IMR-90 (cell line): ENCODE measurements around the gene SHISA3. TPM values are rescaled to one million over a fixed set of nuclear protein-coding genes. Genes with fewer than 3 reads are reported as not detected.
"Not testable (repeated sequence)": the region's sequence is repeated elsewhere in the genome, so short reads cannot be mapped to it uniquely, and the experiment has no call there.

Source experiments
- ATAC-seq: fragments of 200-7000 bp; cut with Tn5 transposase; 2 replicates; pipeline ENCODE4 v1.9.1; 2020; ENCODE audit warnings: low read depth, mild to moderate bottlenecking, moderate library complexity
- BruUV-seq: library from RNA; stranded (reverse); fragments of 400-500 nt; replicated peaks from 2 replicates; lab custom pipeline; 2021; lab: Mats Ljungman, UMichigan
- CTCF ChIA-PET: fragments of 300-600 bp; formaldehyde crosslinking; extraction: SDS; loops from one replicate; lab custom pipeline; 2021; ENCODE audit warnings: antibody characterized with exemption; lab: Yijun Ruan, JAX
- POLR2A ChIA-PET: fragments of 300-600 bp; sonication (Branson Sonifier 250); formaldehyde crosslinking; loops from one replicate; lab custom pipeline; 2022; ENCODE audit warnings: antibody characterized with exemption; ENCODE audit not compliant: unreplicated experiment; lab: Charles Lee
- DNase-seq: peaks from one replicate; pipeline ENCODE4 v3.0.0; 2013
- H2AFZ ChIP-seq: replicated peaks from 2 replicates; pipeline ENCODE3; 2013; ENCODE audit warnings: low read length, mild to moderate bottlenecking; ENCODE audit not compliant: poor library complexity
- H2AK5ac ChIP-seq: 2 replicates; pipeline ENCODE4 v1.6.1; 2013; ENCODE audit warnings: low read depth, low read length, inconsistent platforms
- H2AK9ac ChIP-seq: replicated peaks from 2 replicates; pipeline ENCODE3; 2013; ENCODE audit warnings: mild to moderate bottlenecking, low read depth, low read length, moderate library complexity; ENCODE audit not compliant: poor library complexity
- H2BK120ac ChIP-seq: 2 replicates; pipeline ENCODE4 v1.6.1; 2013; ENCODE audit warnings: low read depth, low read length, inconsistent platforms
- H2BK15ac ChIP-seq: 3 replicates; pipeline ENCODE4 v1.6.1; 2013; ENCODE audit warnings: low read depth, low read length, inconsistent platforms
- H2BK20ac ChIP-seq: 2 replicates; pipeline ENCODE4 v1.6.1; 2013; ENCODE audit warnings: low read depth, mild to moderate bottlenecking, inconsistent platforms, low read length, moderate library complexity
- H2BK5ac ChIP-seq: 2 replicates; pipeline ENCODE4 v1.6.1; 2013; ENCODE audit warnings: mild to moderate bottlenecking, low read depth, low read length, inconsistent platforms; ENCODE audit not compliant: poor library complexity, severe bottlenecking
- H3K14ac ChIP-seq: replicated peaks from 2 replicates; pipeline ENCODE4 v1.6.1; 2013; ENCODE audit warnings: low read depth, low read length, inconsistent platforms
- H3K18ac ChIP-seq: 2 replicates; pipeline ENCODE4 v1.6.1; 2013; ENCODE audit warnings: low read depth, low read length, control low read depth
- H3K23ac ChIP-seq: 2 replicates; pipeline ENCODE4 v1.6.1; 2013; ENCODE audit warnings: low read depth, low read length, inconsistent platforms
- H3K27ac ChIP-seq: 2 replicates; pipeline ENCODE4 v1.5.1; 2013; ENCODE audit warnings: mild to moderate bottlenecking, control low read depth, low read length; ENCODE audit not compliant: insufficient read depth
- H3K27me3 ChIP-seq: 2 replicates; pipeline ENCODE4 v1.6.1; 2013; ENCODE audit warnings: low read length; ENCODE audit not compliant: control insufficient read depth, insufficient read depth
- H3K36me3 ChIP-seq: 2 replicates; pipeline ENCODE4 v1.6.1; 2013; ENCODE audit warnings: low read length, mixed read lengths; ENCODE audit not compliant: control insufficient read depth, insufficient read depth
- H3K4ac ChIP-seq: 2 replicates; pipeline ENCODE4 v1.6.1; 2013; ENCODE audit warnings: low read depth, low read length, inconsistent platforms
- H3K4me1 ChIP-seq: 2 replicates; pipeline ENCODE4 v1.6.1; 2013; ENCODE audit warnings: low read length, mixed read lengths; ENCODE audit not compliant: control insufficient read depth, insufficient read depth
- H3K4me2 ChIP-seq: 2 replicates; pipeline ENCODE4 v1.6.1; 2013; ENCODE audit warnings: low read depth, mild to moderate bottlenecking, control low read depth, low read length, moderate library complexity
- H3K4me3 ChIP-seq: 2 replicates; pipeline ENCODE4 v1.5.1; 2013; ENCODE audit warnings: low read depth, mild to moderate bottlenecking, control low read depth, low read length, moderate library complexity; ENCODE audit not compliant: insufficient read depth
- H3K56ac ChIP-seq: 2 replicates; pipeline ENCODE4 v1.6.1; 2013; ENCODE audit warnings: low read length, inconsistent platforms; ENCODE audit not compliant: insufficient read depth; ENCODE audit errors: extremely low read depth
- H3K79me1 ChIP-seq, 2 experiments: 2 replicates each; pipeline ENCODE4 v1.6.1; 2013; ENCODE audit warnings: low read length in 2 of 2, inconsistent platforms in 1 of 2, low read depth in 1 of 2
- H3K9ac ChIP-seq: 2 replicates; pipeline ENCODE4 v1.6.1; 2013; ENCODE audit warnings: low read depth, low read length, control low read depth
- H3K9me1 ChIP-seq: 2 replicates; pipeline ENCODE4 v1.6.1; 2013; ENCODE audit warnings: low read length, inconsistent platforms; ENCODE audit not compliant: insufficient read depth
- H3K9me3 ChIP-seq: 2 replicates; pipeline ENCODE4 v1.6.1; 2013; ENCODE audit warnings: low read length; ENCODE audit not compliant: control insufficient read depth, insufficient read depth
- H4K20me1 ChIP-seq: 2 replicates; pipeline ENCODE4 v1.6.1; 2013; ENCODE audit warnings: low read length, inconsistent platforms; ENCODE audit not compliant: insufficient read depth
- H4K5ac ChIP-seq: 2 replicates; pipeline ENCODE4 v1.6.1; 2013; ENCODE audit warnings: mild to moderate bottlenecking, low read depth, low read length, control low read depth
- H4K8ac ChIP-seq, 2 experiments: 2 replicates each; pipeline ENCODE4 v1.6.1; 2013; ENCODE audit warnings: low read depth in 2 of 2, low read length in 2 of 2, control low read depth in 1 of 2, inconsistent platforms in 1 of 2
- H4K91ac ChIP-seq: 2 replicates; pipeline ENCODE4 v1.6.1; 2013; ENCODE audit warnings: low read depth, low read length, inconsistent platforms; ENCODE audit not compliant: insufficient read depth
- WGBS, 2 experiments: methylation state at CpG; one replicate each; pipeline versions ENCODE4 v1.1.5 to v1.1.7; 2013; ENCODE audit warnings: missing lambda C conversion rate in 2 of 2; ENCODE audit not compliant: insufficient read length in 1 of 2; ENCODE audit errors: extremely low coverage in 2 of 2; 5-methylcytosine and 5-hydroxymethylcytosine counted together
- dilution Hi-C: fragments of 300-500 bp; cut with HindIII; formaldehyde crosslinking; loops from one replicate; pipeline ENCODE4 v1.14.3; 2018; ENCODE audit warnings: low sequenced_read_pairs; ENCODE audit not compliant: unreplicated experiment
- in situ Hi-C: fragments of 300-500 bp; cut with MboI; formaldehyde crosslinking; loops from 3 replicates; pipeline ENCODE4 v1.14.3; 2019; ENCODE audit warnings: low sequenced_read_pairs, inconsistent platforms, mixed read lengths
- intact Hi-C: fragments of 100-400 bp; cut with micrococcal nuclease; formaldehyde crosslinking; loops from 2 replicates; pipeline ENCODE4 v1.10.0; 2022
- polyA plus RNA-seq, 3 experiments: library from polyadenylated mRNA; depleted of rRNA; stranded (reverse); fragments of >200 nt; gene quantifications; 2 replicates each; pipeline ENCODE4 v1.2.3, GENCODE V29; 2012; ENCODE audit warnings: low replicate concordance in 1 of 3
- total RNA-seq: library from RNA; depleted of rRNA; stranded (reverse); fragments of >200 nt; gene quantifications from 2 replicates; pipeline ENCODE4 v1.2.3, GENCODE V29; 2012

SHISA3 gene
- total and polyA plus RNA-seq, 2 of the 4 experiments (the other 2 are of a cell fraction) = 0.18 to 0.77 TPM

- H3K27me3 ChIP-seq, H2BK15ac ChIP-seq, H2AK5ac ChIP-seq, H4K5ac ChIP-seq, H3K14ac ChIP-seq, dilution Hi-C loops, H2AK9ac ChIP-seq, H3K18ac ChIP-seq, H2AFZ ChIP-seq, H3K4me3 ChIP-seq, H3K4me2 ChIP-seq, POLR2A ChIA-PET, H4K20me1 ChIP-seq, H2BK20ac ChIP-seq, H2BK5ac ChIP-seq, in situ Hi-C loops, H3K56ac ChIP-seq, H3K9me3 ChIP-seq, H3K4me1 ChIP-seq, H3K36me3 ChIP-seq, H3K9ac ChIP-seq, ATAC-seq, H4K91ac ChIP-seq, H3K79me1 ChIP-seq, H2BK120ac ChIP-seq, H3K4ac ChIP-seq, intact Hi-C loops, BruUV-seq, H3K9me1 ChIP-seq, H3K23ac ChIP-seq, H3K27ac ChIP-seq, DNase-seq, H4K8ac ChIP-seq: not testable (repeated sequence)
- WGBS, 2 experiments = 29% methylated on average over 1 of the region's 6 CpGs; no CpG with 5 or more reads in 1 of the 2 experiments
- CTCF ChIA-PET = interaction anchor here (0.7 to 3.8 kb wide), 5 partner anchors 29 to 196 kb away, joined by 3 to 46 read pairs (median 3); no protein-coding TSS in a partner anchor
These were observed 25.0 kb upstream of the SHISA3 start for GRCh38 chr4:42372303-42372702.
